Mononuclear cell (primary cell): ENCODE measurements around the gene ERI3. TPM values are rescaled to one million over a fixed set of nuclear protein-coding genes. Genes with fewer than 3 reads are reported as not detected.

Experiments used
- H3K27me3 ChIP-seq: 2 replicates; pipeline ENCODE4 v1.6.0; 2011; ENCODE audit warnings: low read length, control low read depth; ENCODE audit not compliant: insufficient read depth
- H3K4me1 ChIP-seq: 2 replicates; pipeline ENCODE4 v1.5.1; 2011; ENCODE audit warnings: mild to moderate bottlenecking, low read length, control low read depth; ENCODE audit not compliant: insufficient read depth
- H3K4me3 ChIP-seq: 2 replicates; pipeline ENCODE4 v1.5.1; 2011; ENCODE audit warnings: mild to moderate bottlenecking, low read length, moderate library complexity
- H3K9me3 ChIP-seq: 2 replicates; pipeline ENCODE4 v1.5.1; 2011; ENCODE audit warnings: low read depth, mild to moderate bottlenecking, control low read depth, low read length
- total RNA-seq: library from RNA; depleted of rRNA; stranded (reverse); fragments of >200 nt; gene quantifications from one replicate; pipeline ENCODE4 v1.2.3, GENCODE V29; 2012

Gene ERI3
- total RNA-seq, 1 donor: 11.3 TPM

DNA sequence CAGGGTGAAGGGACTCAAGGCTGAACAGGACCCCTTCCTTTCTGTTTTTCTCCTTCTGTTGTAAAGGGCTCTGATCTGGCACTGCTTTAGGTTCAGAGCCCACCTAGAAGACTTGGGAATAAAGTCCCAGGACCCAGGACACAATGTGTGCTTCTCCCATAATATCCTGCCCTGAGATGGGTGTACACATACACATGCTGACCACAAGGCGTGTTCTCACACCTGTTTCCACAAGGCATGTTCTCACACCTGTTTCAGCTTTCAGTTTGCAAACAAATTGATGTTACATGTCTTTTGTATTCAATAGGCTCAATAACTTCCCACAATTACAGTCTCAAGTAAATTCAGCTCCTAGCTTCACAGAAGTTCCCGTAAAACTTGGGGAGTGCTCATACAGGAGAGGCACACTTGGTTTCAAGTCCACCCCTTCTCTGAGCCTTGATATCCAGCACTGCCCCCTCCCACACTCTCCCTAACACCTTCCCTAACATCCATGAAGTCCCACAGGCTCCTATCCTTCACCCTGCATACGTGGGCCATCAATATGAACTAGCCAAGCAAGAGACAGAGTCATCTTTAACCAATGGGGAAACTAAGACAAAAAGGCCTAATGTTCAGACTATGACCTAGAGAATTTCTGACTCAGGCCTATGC is 41.7 kb downstream of the ERI3 start:
- H3K4me3 ChIP-seq: no peak overlapping the region
- H3K4me1 ChIP-seq: no peaks in the 10 kb centered on the region
- no peaks in the 10 kb centered on the region for H3K27me3 ChIP-seq
- H3K9me3 ChIP-seq: no peaks in the 10 kb centered on the region

DNA sequence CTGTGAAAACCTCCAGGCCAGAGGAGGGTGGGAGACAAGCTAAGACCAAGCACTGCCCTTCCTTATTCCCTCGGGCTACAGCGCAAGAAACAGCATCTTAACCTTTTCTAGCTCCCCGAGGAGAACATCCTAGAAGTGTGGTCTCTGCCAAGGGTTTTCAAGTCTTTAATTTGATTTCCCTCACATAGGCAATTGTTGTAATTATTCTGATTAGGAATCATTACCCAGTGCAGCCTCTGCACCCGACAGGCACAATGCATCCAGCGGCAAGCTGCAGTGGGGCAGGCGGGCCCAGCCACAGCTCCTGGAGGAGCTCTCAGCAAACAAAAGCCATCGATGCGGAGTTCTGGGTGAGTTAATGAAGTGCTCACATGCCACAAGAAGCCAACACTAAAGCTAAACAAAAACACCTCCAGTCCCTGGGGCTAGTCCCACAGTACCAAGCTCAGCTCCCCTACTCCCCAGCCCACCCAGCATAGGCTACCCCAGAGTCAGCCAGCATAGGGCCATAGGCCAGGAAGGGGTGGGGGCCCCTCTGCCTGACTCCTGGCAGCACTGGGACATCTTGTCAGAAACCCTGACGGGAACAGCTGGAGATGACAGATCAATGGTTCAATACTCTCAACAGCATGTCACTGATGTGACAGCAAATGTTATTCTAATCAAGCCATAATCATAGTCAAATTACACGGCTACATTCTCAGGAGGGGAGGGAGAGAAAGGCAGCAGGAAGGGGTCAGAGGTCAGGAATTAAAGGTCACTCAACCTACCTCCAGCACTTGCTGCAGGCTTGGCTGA is 42.5 kb downstream of the ERI3 start:
- no peaks in the 10 kb centered on the region for H3K9me3 ChIP-seq
- no peaks in the 10 kb centered on the region for H3K4me1 ChIP-seq
- no peaks in the 10 kb centered on the region for H3K27me3 ChIP-seq
- no peak overlapping the region for H3K4me3 ChIP-seq

DNA sequence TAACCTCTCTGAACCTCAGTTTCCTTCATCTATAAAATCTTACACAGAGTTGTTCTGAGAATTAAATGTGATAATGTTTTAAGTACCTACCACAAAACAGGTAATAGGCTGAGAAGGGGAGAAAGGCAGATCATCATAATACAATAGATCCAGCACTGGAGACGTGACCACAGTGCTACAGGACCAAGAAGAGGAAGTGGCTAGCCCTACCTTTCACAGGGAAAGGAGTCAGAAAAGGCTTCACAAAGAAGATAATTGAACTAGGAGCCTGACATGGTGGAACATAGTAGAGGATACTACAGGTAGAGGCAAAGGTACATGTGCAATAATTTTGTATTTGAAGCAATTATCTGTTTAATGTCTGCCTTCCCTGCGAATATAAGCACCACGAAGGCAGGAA is 45.1 kb downstream of the ERI3 start:
- Histone ChIP-seq H3K4me3 (no peak overlapping the region), H3K4me1 (no peaks in the 10 kb centered on the region), H3K9me3 (no peaks in the 10 kb centered on the region), H3K27me3 (no peaks in the 10 kb centered on the region)

DNA sequence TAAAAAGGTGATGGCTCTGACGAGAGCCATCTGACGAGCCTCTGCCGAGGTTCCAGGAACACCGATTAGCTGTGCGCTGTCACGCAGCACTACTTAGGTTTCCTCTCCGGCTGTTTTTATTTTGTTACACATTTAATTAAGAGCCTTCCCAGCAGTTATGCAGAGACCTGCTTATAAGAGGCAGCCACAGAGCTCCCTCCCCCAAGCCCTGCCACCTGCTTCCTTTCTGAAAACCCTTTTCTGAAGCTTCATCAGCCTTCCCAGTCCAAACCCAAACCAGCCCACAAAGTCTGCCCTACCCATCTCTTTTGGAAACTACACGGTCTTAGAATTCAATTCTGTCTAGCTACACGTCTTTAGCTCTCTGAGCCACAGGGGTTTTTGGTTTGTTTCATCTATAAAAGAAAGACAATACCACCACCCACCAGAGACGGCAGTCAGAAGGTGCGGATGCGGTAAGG is 49.1 kb downstream of the ERI3 start:
- Histone ChIP-seq H3K27me3 (no peaks in the 10 kb centered on the region), H3K4me1 (no peaks in the 10 kb centered on the region), H3K4me3 (no peak overlapping the region), H3K9me3 (no peaks in the 10 kb centered on the region)

DNA sequence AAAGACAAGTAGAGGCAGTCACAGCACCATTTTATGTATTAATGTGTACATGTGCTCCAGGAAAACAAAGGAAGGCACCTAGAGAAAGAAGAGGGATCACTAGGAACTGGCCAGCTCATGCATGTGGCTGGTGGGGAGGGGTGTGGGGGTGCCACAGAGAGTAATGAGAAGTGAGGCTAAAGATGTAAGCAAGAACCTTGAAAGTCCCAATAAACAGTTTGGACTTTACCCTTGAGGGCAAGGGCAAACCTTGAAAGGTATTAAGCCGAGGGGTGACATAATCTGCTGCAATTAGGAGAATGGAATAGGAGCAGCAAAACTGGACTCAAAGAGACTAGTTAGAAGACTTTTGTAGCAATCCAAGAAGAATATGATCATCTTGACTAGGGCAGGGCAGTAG is 51.5 kb downstream of the ERI3 start:
- Histone ChIP-seq H3K4me1 (no peaks in the 10 kb centered on the region), H3K9me3 (no peaks in the 10 kb centered on the region), H3K4me3 (no peak overlapping the region), H3K27me3 (no peaks in the 10 kb centered on the region)

DNA sequence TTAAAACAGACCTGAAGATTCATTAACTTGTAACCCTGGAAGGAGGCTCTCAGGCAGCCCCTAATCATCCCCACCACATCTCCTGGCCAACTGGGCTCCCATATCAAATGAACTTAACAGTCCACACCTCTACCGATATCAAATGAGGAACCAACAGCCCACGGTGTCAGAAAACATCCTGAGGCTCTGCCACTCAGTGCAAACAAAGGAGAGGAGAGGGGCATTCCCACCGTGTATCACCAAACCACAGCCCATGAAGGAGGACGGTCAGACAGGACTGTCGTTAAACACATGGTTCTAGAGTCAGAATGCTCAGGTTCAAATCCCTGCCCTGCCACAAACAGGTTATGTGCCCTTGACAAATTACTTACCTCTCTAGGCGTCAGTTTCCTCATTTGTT is 52.5 kb downstream of the ERI3 start:
- Histone ChIP-seq H3K9me3 (no peaks in the 10 kb centered on the region), H3K27me3 (no peaks in the 10 kb centered on the region), H3K4me3 (no peak overlapping the region), H3K4me1 (no peaks in the 10 kb centered on the region)

DNA sequence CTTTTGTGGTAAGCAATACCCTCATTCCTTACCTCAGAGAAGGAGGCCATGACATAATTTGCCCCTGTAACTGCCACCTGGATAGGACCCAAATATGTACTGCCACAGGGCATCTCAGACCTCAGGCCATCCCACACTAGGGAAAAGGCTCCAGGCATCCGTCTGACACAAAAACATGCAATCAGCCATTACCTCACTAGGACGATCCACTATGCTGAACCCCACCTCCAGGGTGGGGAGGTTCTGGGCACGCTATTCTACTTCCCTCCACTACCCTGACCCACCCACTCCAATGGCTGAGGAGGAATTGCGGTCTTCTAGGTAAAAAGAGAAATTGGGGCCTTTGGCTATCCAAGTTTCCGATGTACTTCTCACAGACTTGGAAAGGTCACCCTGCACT is 53.6 kb downstream of the ERI3 start:
- Histone ChIP-seq H3K4me1 (no peaks in the 10 kb centered on the region), H3K4me3 (no peak overlapping the region), H3K27me3 (no peaks in the 10 kb centered on the region), H3K9me3 (no peaks in the 10 kb centered on the region)

DNA sequence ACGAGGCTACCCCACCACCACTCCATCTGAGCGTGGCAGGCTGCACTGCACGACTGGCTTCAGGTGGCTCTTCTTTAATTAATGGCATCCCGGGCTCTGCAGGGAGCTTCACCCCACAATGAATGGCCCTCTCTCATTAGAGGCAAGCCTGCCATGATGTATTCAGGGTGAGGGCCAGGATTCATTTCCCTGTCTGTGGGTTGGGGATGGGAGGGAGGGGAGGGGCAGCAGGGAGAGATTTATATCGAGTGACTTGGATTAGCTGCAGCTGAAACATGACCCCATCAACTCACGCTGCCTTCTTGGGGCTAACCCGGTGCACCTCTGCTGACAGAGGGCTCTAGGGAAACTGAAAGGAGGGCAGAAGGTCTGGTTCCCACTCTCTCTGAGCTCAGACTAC is 54.2 kb downstream of the ERI3 start:
- Histone ChIP-seq H3K9me3 (no peaks in the 10 kb centered on the region), H3K27me3 (no peaks in the 10 kb centered on the region), H3K4me3 (no peak overlapping the region), H3K4me1 (no peaks in the 10 kb centered on the region)

DNA sequence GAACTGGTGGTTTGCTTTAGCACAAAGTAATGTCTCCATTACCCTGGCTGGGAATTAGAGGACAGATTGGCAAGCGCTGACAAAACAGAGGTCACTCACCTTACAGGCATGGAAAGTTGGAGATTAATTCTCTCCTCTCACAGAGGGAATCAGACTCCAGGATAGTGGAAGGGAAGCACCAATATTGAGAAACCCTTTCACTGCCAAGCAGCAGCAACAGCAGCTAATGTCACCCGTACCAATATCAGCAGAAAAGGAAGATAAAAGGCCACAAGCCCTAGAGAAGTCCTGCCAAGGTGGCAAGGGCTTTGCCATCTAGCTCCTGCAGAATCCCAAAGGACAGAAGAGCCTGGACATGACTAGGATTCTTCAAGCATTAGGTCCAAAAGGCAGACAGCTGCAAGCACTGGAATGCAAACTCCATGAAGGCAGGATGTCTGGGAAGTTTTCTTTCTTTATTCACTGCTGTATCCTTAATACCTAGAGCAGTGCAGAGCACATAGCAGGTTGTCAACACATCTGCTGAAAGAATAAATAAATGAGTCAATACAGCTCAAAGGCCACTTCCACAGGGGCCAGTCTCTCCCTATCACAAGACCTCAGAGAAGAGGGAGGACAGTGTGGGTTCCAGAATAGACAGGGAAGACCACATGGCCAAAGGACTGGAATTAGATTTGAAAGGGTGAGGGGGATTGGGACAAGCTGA is 57.2 kb downstream of the ERI3 start:
- Histone ChIP-seq H3K9me3 (no peaks in the 10 kb centered on the region), H3K27me3 (no peaks in the 10 kb centered on the region), H3K4me3 (no peak overlapping the region), H3K4me1 (no peaks in the 10 kb centered on the region)

DNA sequence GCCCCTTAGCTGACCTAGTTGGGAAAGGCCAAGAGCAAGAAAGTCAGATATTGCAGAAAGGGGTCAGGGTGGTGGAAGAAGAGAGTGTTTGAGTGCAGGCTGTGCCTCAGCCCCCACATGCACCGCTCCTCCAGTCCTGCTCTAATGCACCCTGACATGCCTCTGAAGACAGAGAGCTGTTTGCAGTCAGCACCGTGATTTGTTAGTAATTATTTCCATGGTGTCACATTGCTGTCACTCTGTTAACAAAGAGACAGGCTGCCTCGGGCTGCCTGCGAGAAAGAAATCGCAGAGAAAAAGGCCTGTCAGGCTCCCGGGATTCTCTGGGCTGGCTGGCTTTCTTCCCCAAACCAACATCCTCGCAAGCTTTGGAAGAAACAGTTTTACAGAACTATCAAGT is 58.3 kb downstream of the ERI3 start:
- Histone ChIP-seq H3K4me1 (no peaks in the 10 kb centered on the region), H3K27me3 (no peaks in the 10 kb centered on the region), H3K9me3 (no peaks in the 10 kb centered on the region), H3K4me3 (no peak overlapping the region)

DNA sequence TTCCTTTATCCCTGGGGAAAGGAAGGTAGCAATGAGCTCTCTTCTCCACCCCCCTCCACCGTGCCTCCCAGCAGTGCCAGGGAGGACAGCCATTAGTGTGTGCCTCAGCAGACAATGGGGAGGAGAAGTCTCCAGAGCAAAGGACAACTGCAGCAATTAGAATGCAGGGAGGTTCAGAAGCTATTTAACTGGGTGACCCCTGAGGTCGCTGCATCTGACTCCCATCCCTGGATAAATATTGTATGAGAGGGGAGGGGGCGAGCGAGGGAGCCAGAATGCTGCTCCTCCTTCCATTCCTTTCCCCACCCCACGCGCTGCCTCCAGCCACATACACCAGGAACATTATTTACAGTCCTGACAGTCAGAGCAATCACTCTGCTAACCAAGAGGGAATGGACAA is 59.0 kb downstream of the ERI3 start:
- Histone ChIP-seq H3K9me3 (no peaks in the 10 kb centered on the region), H3K27me3 (no peaks in the 10 kb centered on the region), H3K4me1 (no peaks in the 10 kb centered on the region), H3K4me3 (no peak overlapping the region)

DNA sequence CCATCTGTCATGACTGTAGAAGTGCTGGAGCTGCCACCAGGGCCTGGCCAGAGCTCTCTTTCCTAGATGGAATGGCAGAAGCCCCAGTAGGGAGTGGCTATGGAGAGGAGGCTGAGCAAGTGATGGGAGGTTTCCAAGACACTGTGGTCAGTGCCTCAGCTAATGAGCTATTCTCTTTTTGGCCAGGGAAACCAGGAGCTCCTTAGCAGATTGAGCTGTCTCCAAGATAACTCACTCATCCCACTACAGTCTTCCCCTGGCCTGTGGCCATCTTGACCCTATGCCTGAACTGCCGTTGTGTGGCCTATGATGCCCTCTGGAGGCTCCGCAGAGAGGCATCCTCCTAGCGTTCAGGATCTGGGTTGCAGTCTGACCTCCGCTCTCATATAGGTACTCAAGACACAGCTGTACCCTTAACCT is 60.5 kb downstream of the ERI3 start:
- Histone ChIP-seq H3K27me3 (no peaks in the 10 kb centered on the region), H3K4me1 (no peaks in the 10 kb centered on the region), H3K4me3 (no peak overlapping the region), H3K9me3 (no peaks in the 10 kb centered on the region)

DNA sequence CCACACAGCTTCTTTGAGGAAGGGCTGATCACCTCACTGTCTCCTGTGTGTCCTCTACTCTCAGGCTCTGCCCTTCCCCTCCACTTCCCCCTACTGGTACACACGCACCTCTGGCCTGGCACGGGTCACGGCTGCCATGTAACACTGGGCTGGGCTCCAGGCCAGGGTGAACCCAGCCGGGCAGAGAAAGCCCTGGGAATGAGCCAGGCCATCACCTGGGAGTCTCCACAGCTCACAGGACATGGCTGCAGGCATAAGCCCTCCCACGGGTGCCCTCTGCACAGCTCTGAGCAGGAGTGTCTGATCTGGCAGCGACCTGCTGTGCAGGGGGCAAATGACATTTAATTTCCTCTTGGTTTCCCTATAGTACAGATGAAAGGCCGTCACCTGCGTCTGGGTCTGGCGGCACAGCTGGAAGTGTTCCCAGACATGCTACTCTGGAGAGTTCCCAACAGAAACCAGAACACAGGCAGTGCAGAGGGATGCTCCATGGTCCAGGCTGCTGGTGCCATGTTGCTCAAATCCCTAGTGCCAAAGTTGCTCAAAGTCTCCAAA is 61.2 kb downstream of the ERI3 start:
- no peak overlapping the region for H3K4me3 ChIP-seq
- no peaks in the 10 kb centered on the region for H3K9me3 ChIP-seq
- H3K4me1 ChIP-seq: no peaks in the 10 kb centered on the region
- no peaks in the 10 kb centered on the region for H3K27me3 ChIP-seq

DNA sequence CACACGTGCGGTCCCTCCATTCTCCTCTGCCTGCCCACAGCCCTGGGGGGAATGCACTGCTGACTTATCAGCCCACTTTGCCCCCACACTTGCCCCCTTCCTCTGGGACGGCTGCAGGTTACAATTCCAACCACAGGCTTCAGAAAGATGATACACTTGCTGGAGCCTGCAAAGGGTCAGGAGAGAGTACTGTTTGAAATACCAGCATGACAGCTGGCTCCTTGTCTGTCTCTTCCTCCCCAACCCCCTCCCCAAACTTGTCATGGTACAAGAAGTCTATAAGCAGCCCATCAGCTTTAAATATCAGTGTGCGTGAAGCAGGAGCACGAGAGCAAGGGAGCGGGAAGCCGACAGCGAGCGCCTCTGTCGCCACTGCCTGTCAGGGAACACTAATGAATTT is 62.4 kb downstream of the ERI3 start:
- Histone ChIP-seq H3K4me1 (no peaks in the 10 kb centered on the region), H3K4me3 (no peak overlapping the region), H3K9me3 (no peaks in the 10 kb centered on the region), H3K27me3 (no peaks in the 10 kb centered on the region)
